Measurements from ENCODE around the gene NEURL4. TPM values are rescaled to one million over a fixed set of nuclear protein-coding genes. Genes with fewer than 3 reads are reported as not detected.
"Not testable (repeated sequence)": the region's sequence is repeated elsewhere in the genome, so short reads cannot be mapped to it uniquely, and the experiment has no call there.

Gene NEURL4
- total RNA-seq, result 26.2 TPM
- long read RNA-seq, full-length matches to known transcripts, result 6 of 44 reads
- long read RNA-seq, partial matches to known transcripts, result 20 of 44 reads
- long read RNA-seq, other reads (novel, unspliced or antisense), result 18 of 44 reads

GRCh38 chr17:7328840-7329373 lies at the start of gene NEURL4:
Gene NEURL4 (minus strand): TSS chr17:7329335. CDS start chr17:7329312, 23 bp downstream.
- intact Hi-C loops (cut with DNase I), result no loop called here
- ATAC-seq (ENCODE audit: poor library complexity), result no peak

GRCh38 chr17:7374353-7374752 lies 45.2 kb upstream of the NEURL4 start:
- no peak for ATAC-seq (ENCODE audit: poor library complexity)
- intact Hi-C loops (cut with DNase I), result no loop called here
- no peak for DNase-seq

More at GRCh38 chr17:7328840-7329373, at the start of gene NEURL4:
- DNase-seq, result no peak

- intact Hi-C loops (cut with DNase I), result no loop called here
- no peak for ATAC-seq (ENCODE audit: poor library complexity)
- no peak for DNase-seq
Measured at GRCh38 chr17:7370853-7371252, 41.7 kb upstream of the NEURL4 start.

- DNase-seq, result no peak
Measured at GRCh38 chr17:7369825-7370224, 40.7 kb upstream of the NEURL4 start.

GRCh38 chr17:7368599-7368994 lies 39.5 kb upstream of the NEURL4 start:
- intact Hi-C loops (cut with DNase I); DNase-seq; ATAC-seq (ENCODE audit: poor library complexity): not testable (repeated sequence)

More at GRCh38 chr17:7369825-7370224, 40.7 kb upstream of the NEURL4 start:
- intact Hi-C loops (cut with DNase I), result no loop called here
- ATAC-seq (ENCODE audit: poor library complexity), result no peak

- intact Hi-C loops (cut with DNase I), result no loop called here
- ATAC-seq (ENCODE audit: poor library complexity), result no peak
- no peak for DNase-seq
Measured at GRCh38 chr17:7367918-7368598, 38.9 kb upstream of the NEURL4 start.

GRCh38 chr17:7367083-7367482 lies 37.9 kb upstream of the NEURL4 start:
- ATAC-seq (ENCODE audit: poor library complexity), result no peak
- intact Hi-C loops (cut with DNase I), result no loop called here
- no peak for DNase-seq

GRCh38 chr17:7365963-7366362 lies 36.8 kb upstream of the NEURL4 start:
- DNase-seq; ATAC-seq (ENCODE audit: poor library complexity); intact Hi-C loops (cut with DNase I): not testable (repeated sequence)

GRCh38 chr17:7363311-7363710 lies 34.2 kb upstream of the NEURL4 start:
- no peak for DNase-seq
- intact Hi-C loops (cut with DNase I), result no loop called here
- ATAC-seq (ENCODE audit: poor library complexity), result no peak

GRCh38 chr17:7361906-7362305 lies 32.8 kb upstream of the NEURL4 start:
- ATAC-seq (ENCODE audit: poor library complexity), result no peak
- intact Hi-C loops (cut with DNase I), result no loop called here
- no peak for DNase-seq

- intact Hi-C loops (cut with DNase I), result loop anchor here (5.0 to 10.0 kb wide), 4 partner anchors 35 to 207 kb away; partner anchors contain the start of genes FGF11, PLSCR3, SENP3 and TMEM102
- ATAC-seq (ENCODE audit: poor library complexity), result no peak
Measured at GRCh38 chr17:7357381-7357780, 28.2 kb upstream of the NEURL4 start.

GRCh38 chr17:7356756-7357155 lies 27.6 kb upstream of the NEURL4 start:
- DNase-seq (no peak), ATAC-seq (ENCODE audit: poor library complexity) (no peak)

More at GRCh38 chr17:7357381-7357780, 28.2 kb upstream of the NEURL4 start:
- DNase-seq, result no peak

GRCh38 chr17:7356072-7356549 lies 27.0 kb upstream of the NEURL4 start:
- ATAC-seq (ENCODE audit: poor library complexity), result peak; percentile 12
- intact Hi-C loops (cut with DNase I), result loop anchor here (5.0 to 10.0 kb wide), 4 partner anchors 36 to 209 kb away; partner anchors contain the start of genes FGF11, PLSCR3, SENP3 and TMEM102
- DNase-seq, result peak; percentile 88

More at GRCh38 chr17:7356756-7357155, 27.6 kb upstream of the NEURL4 start:
- intact Hi-C loops (cut with DNase I), result loop anchor here (5.0 to 10.0 kb wide), 4 partner anchors 36 to 208 kb away; partner anchors contain the start of genes FGF11, PLSCR3, SENP3 and TMEM102

- intact Hi-C loops (cut with DNase I), result loop anchor here (5.0 to 10.0 kb wide), 4 partner anchors 37 to 209 kb away; partner anchors contain the start of genes FGF11, PLSCR3, SENP3 and TMEM102
- DNase-seq (no peak), ATAC-seq (ENCODE audit: poor library complexity) (no peak)
Measured at GRCh38 chr17:7355573-7355972, 26.4 kb upstream of the NEURL4 start.

GRCh38 chr17:7355053-7355452 lies 25.9 kb upstream of the NEURL4 start, which contains the start of gene TMEM95:
Gene TMEM95 (plus strand): TSS chr17:7355156. CDS start chr17:7355205, 49 bp downstream.
- DNase-seq (peak; percentile 61), ATAC-seq (ENCODE audit: poor library complexity) (no peak)
- intact Hi-C loops (cut with DNase I), result loop anchor here (5.0 to 10.0 kb wide), 4 partner anchors 37 to 210 kb away; partner anchors contain the start of genes FGF11, PLSCR3, SENP3 and TMEM102

- ATAC-seq (ENCODE audit: poor library complexity), result no peak
Measured at GRCh38 chr17:7354262-7354843, 25.2 kb upstream of the NEURL4 start.

GRCh38 chr17:7352910-7353635 lies 23.9 kb upstream of the NEURL4 start:
- intact Hi-C loops (cut with DNase I), result loop anchor here (10.0 kb wide), 3 partner anchors 82 to 212 kb away; partner anchors contain the start of genes FGF11, SENP3 and TMEM102
- ATAC-seq (ENCODE audit: poor library complexity), result no peak
- DNase-seq, result no peak

More at GRCh38 chr17:7354262-7354843, 25.2 kb upstream of the NEURL4 start:
- intact Hi-C loops (cut with DNase I), result loop anchor here (10.0 kb wide), 3 partner anchors 80 to 210 kb away; partner anchors contain the start of genes FGF11, SENP3 and TMEM102
- no peak for DNase-seq

- ATAC-seq (ENCODE audit: poor library complexity) (no peak), DNase-seq (no peak)
- intact Hi-C loops (cut with DNase I), result loop anchor here (10.0 kb wide), 3 partner anchors 82 to 212 kb away; partner anchors contain the start of genes FGF11, SENP3 and TMEM102
Measured at GRCh38 chr17:7352503-7352889, 23.4 kb upstream of the NEURL4 start.
